Measurements from ENCODE around the gene LGALS1.

Gene LGALS1

DNA sequence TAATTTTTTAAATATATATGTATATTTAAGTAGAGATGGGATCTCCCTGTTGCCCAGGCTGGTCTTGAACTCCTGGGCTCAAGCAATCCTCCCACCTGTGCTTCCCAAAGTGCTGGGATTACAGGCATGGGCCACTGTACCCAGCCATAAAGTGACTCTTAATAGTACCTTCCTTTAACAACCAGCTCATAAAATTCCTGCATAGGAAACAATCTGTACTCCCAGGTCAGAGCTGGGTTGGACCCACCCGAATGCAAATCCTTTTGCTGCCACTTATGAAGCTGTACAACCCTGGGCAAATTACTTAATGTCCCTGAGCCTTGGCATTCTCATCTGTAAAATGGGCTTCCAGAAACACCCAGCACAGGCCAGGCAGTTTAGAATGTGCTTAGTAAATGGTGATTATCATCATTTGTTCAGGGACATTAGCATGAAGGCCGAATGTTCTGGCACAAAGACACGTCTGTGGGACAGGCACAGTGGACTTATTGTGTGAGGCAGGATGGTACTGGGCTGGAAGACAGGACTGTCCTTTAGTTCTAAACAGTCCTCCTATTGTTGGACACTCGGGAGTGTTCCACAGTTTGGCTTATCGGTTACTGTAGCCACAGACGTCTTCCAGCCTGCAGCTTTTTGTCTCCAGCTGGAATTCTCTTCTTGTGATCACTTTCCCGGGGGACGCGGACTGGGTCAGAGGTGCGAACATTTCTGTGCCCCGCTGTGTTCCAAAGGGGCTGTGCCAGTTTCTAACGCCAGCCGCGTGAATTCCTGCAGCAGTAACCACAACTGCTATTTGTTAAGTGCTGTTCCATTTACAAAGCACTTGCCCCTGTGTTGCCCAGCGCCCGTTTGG lies 11.0 kb upstream of the LGALS1 start:
- FAIRE-seq (no peak), DNase-seq (ENCODE audit: insufficient read length, low spot score) (no peak)

GRCh38 chr22:37665487-37665886 lies 9.9 kb upstream of the LGALS1 start:
- no peak for FAIRE-seq
- DNase-seq (ENCODE audit: insufficient read length, low spot score): no peak
- TF ChIP-seq, protein P1, sequence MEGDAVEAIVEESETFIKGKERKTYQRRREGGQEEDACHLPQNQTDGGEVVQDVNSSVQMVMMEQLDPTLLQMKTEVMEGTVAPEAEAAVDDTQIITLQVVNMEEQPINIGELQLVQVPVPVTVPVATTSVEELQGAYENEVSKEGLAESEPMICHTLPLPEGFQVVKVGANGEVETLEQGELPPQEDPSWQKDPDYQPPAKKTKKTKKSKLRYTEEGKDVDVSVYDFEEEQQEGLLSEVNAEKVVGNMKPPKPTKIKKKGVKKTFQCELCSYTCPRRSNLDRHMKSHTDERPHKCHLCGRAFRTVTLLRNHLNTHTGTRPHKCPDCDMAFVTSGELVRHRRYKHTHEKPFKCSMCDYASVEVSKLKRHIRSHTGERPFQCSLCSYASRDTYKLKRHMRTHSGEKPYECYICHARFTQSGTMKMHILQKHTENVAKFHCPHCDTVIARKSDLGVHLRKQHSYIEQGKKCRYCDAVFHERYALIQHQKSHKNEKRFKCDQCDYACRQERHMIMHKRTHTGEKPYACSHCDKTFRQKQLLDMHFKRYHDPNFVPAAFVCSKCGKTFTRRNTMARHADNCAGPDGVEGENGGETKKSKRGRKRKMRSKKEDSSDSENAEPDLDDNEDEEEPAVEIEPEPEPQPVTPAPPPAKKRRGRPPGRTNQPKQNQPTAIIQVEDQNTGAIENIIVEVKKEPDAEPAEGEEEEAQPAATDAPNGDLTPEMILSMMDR (IDR thresholded peaks at IDR 0.05; ENCODE audit: insufficient read depth, missing control alignments): no peak

More for the DNA sequence above, 11.0 kb upstream of the LGALS1 start:
- TF ChIP-seq, protein P1 (IDR thresholded peaks at IDR 0.05; ENCODE audit: insufficient read depth, missing control alignments): no peak

DNA sequence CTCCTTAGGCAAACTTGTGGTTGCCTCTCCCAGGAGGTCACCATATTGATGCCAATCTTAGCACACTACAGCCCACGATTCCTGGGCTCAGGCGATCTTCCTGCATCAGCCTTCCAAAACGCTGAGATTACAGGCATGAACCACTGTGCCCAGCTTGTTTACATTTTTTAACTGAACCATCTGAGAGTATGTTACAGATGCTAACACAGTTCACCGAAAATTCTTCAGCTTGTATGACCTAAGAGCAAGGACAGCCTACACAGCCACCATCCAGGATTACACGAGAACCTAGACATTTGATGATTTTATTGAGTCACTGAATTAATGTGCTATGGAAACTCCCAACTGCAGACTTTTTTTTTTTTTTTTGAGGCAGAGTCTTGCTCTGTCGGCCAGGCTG lies 5.8 kb upstream of the LGALS1 start:
- DNase-seq (ENCODE audit: insufficient read length, low spot score) (no peak), FAIRE-seq (no peak)
- TF ChIP-seq, protein P1 (IDR thresholded peaks at IDR 0.05; ENCODE audit: insufficient read depth, missing control alignments): no peak

DNA sequence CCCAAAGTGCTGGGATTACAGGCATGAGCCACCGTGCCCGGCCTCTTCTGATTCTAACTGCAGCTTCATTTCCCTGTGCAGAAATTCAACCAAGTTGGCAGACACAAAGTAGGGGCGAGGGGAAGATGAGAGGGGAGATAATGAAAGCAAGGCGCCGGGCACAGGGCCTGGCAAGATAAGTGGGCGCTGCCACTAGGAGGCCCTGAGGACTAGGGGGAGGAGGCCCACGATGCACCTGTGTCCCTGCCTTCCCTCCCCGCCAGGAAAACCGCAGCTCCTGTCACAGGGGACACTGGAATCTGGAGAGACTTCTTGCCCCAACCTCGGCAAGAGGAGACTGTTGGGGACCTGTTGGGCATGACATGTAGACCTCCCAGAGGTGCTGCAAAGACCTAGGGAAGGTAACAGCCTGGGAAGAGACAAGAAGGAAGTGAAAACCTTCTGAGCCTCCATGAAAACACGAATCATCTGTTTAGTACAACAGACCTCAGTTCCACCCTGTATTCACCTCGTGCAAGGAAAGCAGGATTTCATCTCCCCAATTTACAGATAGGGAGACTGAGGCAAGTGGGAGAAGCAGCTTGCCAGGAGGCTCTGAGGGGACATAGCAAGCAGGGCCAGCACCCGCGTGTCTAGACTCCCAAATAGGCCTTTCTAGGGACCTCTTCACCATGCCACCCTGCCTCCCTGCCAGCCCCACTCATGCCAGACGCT lies 3.1 kb upstream of the LGALS1 start:
- TF ChIP-seq, protein P1 (IDR thresholded peaks at IDR 0.05; ENCODE audit: insufficient read depth, missing control alignments): no peak
- DNase-seq (ENCODE audit: insufficient read length, low spot score) (no peak), FAIRE-seq (no peak)

- TF ChIP-seq, protein P1 (IDR thresholded peaks at IDR 0.05; ENCODE audit: insufficient read depth, missing control alignments): no peak
- DNase-seq (ENCODE audit: insufficient read length, low spot score) (no peak), FAIRE-seq (no peak)
Measured at GRCh38 chr22:37672920-37673455, 2.4 kb upstream of the LGALS1 start.

DNA sequence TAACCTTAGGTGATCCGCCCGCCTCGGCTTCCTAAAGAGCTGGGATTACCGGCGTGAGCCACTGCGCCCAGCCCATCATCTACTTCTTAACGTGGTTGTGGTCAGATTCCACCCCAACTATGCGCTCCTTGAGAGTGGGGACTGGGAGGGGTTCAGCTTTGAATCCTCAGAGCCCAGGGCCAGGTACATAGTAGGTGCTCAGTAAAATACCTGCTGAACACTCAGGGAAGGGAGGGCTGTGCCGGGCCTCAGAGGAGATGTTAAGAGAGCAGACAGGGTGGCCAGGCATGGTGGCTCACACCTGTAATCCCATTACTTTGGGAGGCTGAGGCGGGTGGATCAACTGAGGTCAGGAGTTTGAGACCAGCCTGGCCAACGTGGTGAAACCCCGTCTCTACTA lies 1.2 kb upstream of the LGALS1 start:
- no peak for FAIRE-seq
- no peak for DNase-seq (ENCODE audit: insufficient read length, low spot score)
- TF ChIP-seq, protein P1 (IDR thresholded peaks at IDR 0.05; ENCODE audit: insufficient read depth, missing control alignments): no peak

Measured in D721Med (cell line).